ENCODE data around the gene RTN4IP1.

GRCh38 chr6:106581468-106581867 lies 47.8 kb downstream of the RTN4IP1 start:
- TF ChIP-seq EP300 (conservative IDR thresholded peaks at IDR 0.05; ENCODE audit: poor library complexity, severe bottlenecking) (no peak), TAF1 (IDR thresholded peaks at IDR 0.05; ENCODE audit: low read depth) (no peak), CTCF (IDR thresholded peaks at IDR 0.05; ENCODE audit: poor library complexity, severe bottlenecking) (no peak), POLR2AphosphoS5 (IDR thresholded peaks at IDR 0.05) (no peak), REST (IDR thresholded peaks at IDR 0.05; ENCODE audit: borderline replicate concordance) (no peak), EZH2 (IDR thresholded peaks at IDR 0.05; ENCODE audit: borderline replicate concordance, insufficient read depth, low read length, poor library complexity, severe bottlenecking) (no peak), RAD21 (conservative IDR thresholded peaks at IDR 0.05) (no peak), SMC3 (conservative IDR thresholded peaks at IDR 0.05; ENCODE audit: poor library complexity) (no peak)
